GM12892 (cell line): ENCODE data around the gene ARL15.
"Not testable (repeated sequence)": the region's sequence is repeated elsewhere in the genome, so short reads cannot be mapped to it uniquely, and the experiment has no call there.

Experiments
- DNase-seq: peaks from one replicate; pipeline ENCODE4 v3.0.0; 2011; ENCODE audit not compliant: insufficient read length
- FAIRE-seq: peaks from 2 replicates; lab custom pipeline; 2011; peaks lifted over from hg19 to GRCh38; lab: Jason Lieb, UNC
- POLR2A ChIP-seq: IDR thresholded peaks from 2 replicates; pipeline ENCODE4 v1.6.1; 2011; ENCODE audit warnings: low read depth, low read length, control low read depth
- POLR2AphosphoS5 ChIP-seq: IDR thresholded peaks from 2 replicates; pipeline ENCODE4 v1.6.1; 2011; ENCODE audit warnings: low read depth, low read length, control low read depth
- TAF1 ChIP-seq: IDR thresholded peaks from 2 replicates; pipeline ENCODE4 v1.6.1; 2011; ENCODE audit warnings: low read depth, mild to moderate bottlenecking, control low read depth, low read length, borderline replicate concordance

Gene ARL15

GRCh38 chr5:53878015-53878414, 432.4 kb downstream of the ARL15 start:
- TF ChIP-seq POLR2A: no peak
- no peak for TF ChIP-seq TAF1
- no peak for TF ChIP-seq POLR2AphosphoS5
- FAIRE-seq (no peak), DNase-seq (no peak)

GRCh38 chr5:53877243-53877642, 433.1 kb downstream of the ARL15 start:
- DNase-seq (no peak), FAIRE-seq (no peak)
- TF ChIP-seq TAF1: no peak
- TF ChIP-seq POLR2AphosphoS5: no peak
- no peak for TF ChIP-seq POLR2A

GRCh38 chr5:53874409-53874808, 436.0 kb downstream of the ARL15 start:
- FAIRE-seq: no peak
- no peak for DNase-seq
- TF ChIP-seq POLR2AphosphoS5: no peak
- no peak for TF ChIP-seq POLR2A
- no peak for TF ChIP-seq TAF1

GRCh38 chr5:53873235-53873634, 437.1 kb downstream of the ARL15 start:
- FAIRE-seq: no peak
- no peak for DNase-seq
- TF ChIP-seq TAF1 (no peak), POLR2A (no peak), POLR2AphosphoS5 (no peak)

- DNase-seq: no peak
These were observed 438.6 kb downstream of the ARL15 start for GRCh38 chr5:53871775-53872174.

GRCh38 chr5:53871050-53871449, 439.3 kb downstream of the ARL15 start:
- FAIRE-seq (no peak), DNase-seq (no peak)
- no peak for TF ChIP-seq TAF1
- TF ChIP-seq POLR2A: no peak

More at GRCh38 chr5:53871775-53872174, 438.6 kb downstream of the ARL15 start:
- FAIRE-seq: no peak
- TF ChIP-seq TAF1 (no peak), POLR2A (no peak), POLR2AphosphoS5 (no peak)

- FAIRE-seq (no peak), DNase-seq (no peak)
- no peak for TF ChIP-seq POLR2A
- no peak for TF ChIP-seq POLR2AphosphoS5
- TF ChIP-seq TAF1: no peak
These were observed 451.5 kb downstream of the ARL15 start for GRCh38 chr5:53858700-53859456.

- DNase-seq: no peak
- no peak for TF ChIP-seq TAF1
- no peak for TF ChIP-seq POLR2A
- no peak for TF ChIP-seq POLR2AphosphoS5
- no peak for FAIRE-seq
These were observed 453.9 kb downstream of the ARL15 start for GRCh38 chr5:53856506-53856905.

GRCh38 chr5:53836851-53837430, 473.4 kb downstream of the ARL15 start:
- not testable (repeated sequence) for FAIRE-seq, DNase-seq

GRCh38 chr5:53834500-53834899, 475.9 kb downstream of the ARL15 start:
- DNase-seq: no peak
- TF ChIP-seq POLR2AphosphoS5 (no peak), TAF1 (no peak), POLR2A (no peak)
- no peak for FAIRE-seq
